ENCODE data around the gene TRDMT1. TPM values are rescaled to one million over a fixed set of nuclear protein-coding genes. Genes with fewer than 3 reads are reported as not detected.

Gene TRDMT1
- total RNA-seq, 1 experiment from 2014 or later: 20.2 TPM

DNA sequence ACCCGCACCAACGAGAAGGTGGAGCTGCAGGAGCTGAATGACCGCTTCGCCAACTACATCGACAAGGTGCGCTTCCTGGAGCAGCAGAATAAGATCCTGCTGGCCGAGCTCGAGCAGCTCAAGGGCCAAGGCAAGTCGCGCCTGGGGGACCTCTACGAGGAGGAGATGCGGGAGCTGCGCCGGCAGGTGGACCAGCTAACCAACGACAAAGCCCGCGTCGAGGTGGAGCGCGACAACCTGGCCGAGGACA, 28.2 kb upstream of the TRDMT1 start:
- Histone ChIP-seq H3T11ph (ENCODE audit: low read length) (no peak overlapping the region), H3K23ac (ENCODE audit: insufficient read length, low read depth, low read length) (no peak overlapping the region), H2BK15ac (ENCODE audit: low read depth, low read length) (no peak overlapping the region), H3K14ac (ENCODE audit: insufficient read depth, low read length) (peak overlapping the region; percentile 1; the same call in 1 of the 2 replicates), H4K8ac (replicated peaks; ENCODE audit: insufficient read length, low read depth, low read length) (no peak overlapping the region), H3K79me2 (ENCODE audit: insufficient read depth, low read length) (no peaks in the 10 kb centered on the region), H2BK5ac (ENCODE audit: insufficient read length, low read length) (no peak overlapping the region), H3K79me1 (ENCODE audit: insufficient read depth, low read depth, low read length, poor library complexity, severe bottlenecking) (no peaks in the 10 kb centered on the region), H4K20me1 (ENCODE audit: control insufficient read depth, insufficient read depth, insufficient read length) (no peaks in the 10 kb centered on the region), H2AFZ (ENCODE audit: low read length) (no peak overlapping the region), H4K91ac (ENCODE audit: insufficient read length, low read depth, low read length) (no peak overlapping the region), H4K5ac (ENCODE audit: insufficient read length, low read depth, low read length) (no peak overlapping the region), H3K18ac (ENCODE audit: insufficient read length, low read depth, low read length) (no peak overlapping the region), H3K27me3 (ENCODE audit: insufficient read depth, low read length) (peaks cover 7% of the 10 kb centered on the region; the same call in 1 of the 2 replicates), H2AK5ac (ENCODE audit: insufficient read length, low read length) (no peak overlapping the region), H3K56ac (ENCODE audit: insufficient read length, low read depth, low read length) (no peak overlapping the region), H3K9ac (ENCODE audit: extremely low read depth, insufficient read length, low read length) (peak overlapping the region; percentile 25), H2BK20ac (ENCODE audit: low read depth, low read length, poor library complexity, severe bottlenecking) (no peak overlapping the region), H3K4ac (ENCODE audit: low read depth, low read length) (no peak overlapping the region), H2BK120ac (ENCODE audit: low read depth, low read length, poor library complexity, severe bottlenecking) (no peak overlapping the region), H3K4me1 (ENCODE audit: insufficient read depth, low read length) (peaks cover 4% of the 10 kb centered on the region; the same call in 1 of the 2 replicates), H2BK12ac (ENCODE audit: insufficient read length, low read depth, low read length) (no peak overlapping the region), H3K27ac (ENCODE audit: insufficient read length, low read depth, low read length) (no peak overlapping the region), H3K4me2 (ENCODE audit: insufficient read depth, insufficient read length, low read length) (peak overlapping the region; percentile 85), H3K23me2 (ENCODE audit: insufficient read length, low read depth, low read length, poor library complexity, severe bottlenecking) (peaks cover 16% of the 10 kb centered on the region), H3K9me3 (ENCODE audit: control insufficient read depth, low read depth, low read length) (no peaks in the 10 kb centered on the region)
- DNase-seq: peak; percentile 73
- H3K4me1 Mint-ChIP-seq: peaks cover 29 to 33% of the 10 kb centered on the region in 2 experiments
- TF ChIP-seq, protein P1, sequence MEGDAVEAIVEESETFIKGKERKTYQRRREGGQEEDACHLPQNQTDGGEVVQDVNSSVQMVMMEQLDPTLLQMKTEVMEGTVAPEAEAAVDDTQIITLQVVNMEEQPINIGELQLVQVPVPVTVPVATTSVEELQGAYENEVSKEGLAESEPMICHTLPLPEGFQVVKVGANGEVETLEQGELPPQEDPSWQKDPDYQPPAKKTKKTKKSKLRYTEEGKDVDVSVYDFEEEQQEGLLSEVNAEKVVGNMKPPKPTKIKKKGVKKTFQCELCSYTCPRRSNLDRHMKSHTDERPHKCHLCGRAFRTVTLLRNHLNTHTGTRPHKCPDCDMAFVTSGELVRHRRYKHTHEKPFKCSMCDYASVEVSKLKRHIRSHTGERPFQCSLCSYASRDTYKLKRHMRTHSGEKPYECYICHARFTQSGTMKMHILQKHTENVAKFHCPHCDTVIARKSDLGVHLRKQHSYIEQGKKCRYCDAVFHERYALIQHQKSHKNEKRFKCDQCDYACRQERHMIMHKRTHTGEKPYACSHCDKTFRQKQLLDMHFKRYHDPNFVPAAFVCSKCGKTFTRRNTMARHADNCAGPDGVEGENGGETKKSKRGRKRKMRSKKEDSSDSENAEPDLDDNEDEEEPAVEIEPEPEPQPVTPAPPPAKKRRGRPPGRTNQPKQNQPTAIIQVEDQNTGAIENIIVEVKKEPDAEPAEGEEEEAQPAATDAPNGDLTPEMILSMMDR (conservative IDR thresholded peaks at IDR 0.05): no peak
- WGBS (ENCODE audit: extremely low coverage, insufficient read length, low lambda C conversion rate): no CpG with 5 or more reads among the region's 21 CpGs
- no peaks in the 10 kb centered on the region; a peak in 1 of 5 replicates for H3K9me3 Mint-ChIP-seq
- peaks cover 13 to 35% (median 29%) of the 10 kb centered on the region in 3 experiments; a peak in 6 of 7 replicates for H3K36me3 Mint-ChIP-seq (ENCODE audit: insufficient read depth in 1 of 3, low read depth in 3 of 3)
- H3K27me3 Mint-ChIP-seq (ENCODE audit: low read depth): peaks cover 28% of the 10 kb centered on the region
- peak overlapping the region; percentile 74 to 85 for H3K4me3 Mint-ChIP-seq
- peak overlapping the region in 1 of 3 experiments; percentile 86; a peak in 1 of 7 replicates for H3K27ac Mint-ChIP-seq

Data from H9 (cell line).